GM12878 (cell line): ENCODE data around the gene DST. TPM values are rescaled to one million over a fixed set of nuclear protein-coding genes. Genes with fewer than 3 reads are reported as not detected.

ENCODE experiments used
- ATAC-seq: fragments of 200-7000 bp; cut with Tn5 transposase; 3 replicates; pipeline ENCODE4 v1.9.1; 2020; ENCODE audit warnings: mild to moderate bottlenecking, moderate library complexity
- BruUV-seq: library from RNA; stranded (reverse); fragments of 400-500 nt; replicated peaks from 2 replicates; lab custom pipeline; 2021; lab: Mats Ljungman, UMichigan
- CTCF ChIA-PET: fragments of 300-600 bp; sonication (Branson Sonifier 250); formaldehyde crosslinking; extraction: SDS; loops from one replicate; lab custom pipeline; 2021; ENCODE audit warnings: inconsistent platforms; lab: Yijun Ruan, JAX
- POLR2A ChIA-PET: fragments of 350-600 bp; formaldehyde crosslinking; extraction: SDS; loops from one replicate; lab custom pipeline; 2021; ENCODE audit warnings: inconsistent platforms; lab: Charles Lee
- RAD21 ChIA-PET: fragments of 300-600 bp; sonication (Branson Sonifier 250); formaldehyde crosslinking; loops from one replicate; lab custom pipeline; 2023; ENCODE audit warnings: antibody characterized with exemption; ENCODE audit not compliant: unreplicated experiment; lab: Charles Lee
- SMC1A ChIA-PET: fragments of 300-600 bp; sonication (Branson Sonifier 250); formaldehyde crosslinking; loops from one replicate; lab custom pipeline; 2023; ENCODE audit not compliant: unreplicated experiment, uncharacterized antibody; lab: Charles Lee
- DNase-seq: peaks from one replicate; pipeline ENCODE4 v3.0.0-alpha.2; 2011; ENCODE audit warnings: low read depth, low spot score
- FAIRE-seq: peaks from 3 replicates; lab custom pipeline; 2011; peaks lifted over from hg19 to GRCh38; lab: Jason Lieb, UNC
- H2AFZ ChIP-seq: 2 replicates; pipeline ENCODE4 v1.6.0; 2011; ENCODE audit warnings: low read depth, low read length, control low read depth; ENCODE audit not compliant: control insufficient read depth
- H3K27ac ChIP-seq: 2 replicates; pipeline ENCODE4 v1.5.1; 2011; ENCODE audit warnings: control low read depth; ENCODE audit not compliant: control insufficient read depth, insufficient read depth
- H3K27me3 ChIP-seq, 2 experiments: replicated peaks in 1 of 2; 2 replicates each; pipeline versions ENCODE4 v1.6.0 to v1.6.1; 2011; ENCODE audit warnings: low read length in 1 of 2; ENCODE audit not compliant: control insufficient read depth in 2 of 2, insufficient read depth in 2 of 2
- H3K36me3 ChIP-seq, 2 experiments: 2 replicates each; pipeline ENCODE4 v1.5.1; 2011; ENCODE audit warnings: low read length in 1 of 2; ENCODE audit not compliant: control insufficient read depth in 2 of 2, insufficient read depth in 2 of 2
- H3K4me1 ChIP-seq: 2 replicates; pipeline ENCODE4 v1.6.1; 2011; ENCODE audit warnings: mild to moderate bottlenecking, low read length, moderate library complexity, mixed read lengths; ENCODE audit not compliant: control insufficient read depth, insufficient read depth
- H3K4me2 ChIP-seq: 2 replicates; pipeline ENCODE4 v1.6.0; 2011; ENCODE audit warnings: control low read depth; ENCODE audit not compliant: control insufficient read depth, insufficient read depth
- H3K4me3 ChIP-seq: fragments of 200-600 bp; sonication (generic); 2 replicates; pipeline ENCODE4 v1.5.1; 2016
- H3K79me2 ChIP-seq: 2 replicates; pipeline ENCODE4 v1.6.0; 2011; ENCODE audit warnings: low read length; ENCODE audit not compliant: control insufficient read depth, insufficient read depth
- H3K9ac ChIP-seq: 2 replicates; pipeline ENCODE4 v1.8.0; 2011; ENCODE audit warnings: low read length, control low read depth, mixed read lengths; ENCODE audit not compliant: control insufficient read depth, insufficient read depth
- H3K9me3 ChIP-seq: replicated peaks from 3 replicates; pipeline ENCODE4 v1.5.1; 2011; ENCODE audit warnings: mild to moderate bottlenecking, low read length; ENCODE audit not compliant: control insufficient read depth, insufficient read depth
- H4K20me1 ChIP-seq: 2 replicates; pipeline ENCODE4 v1.6.0; 2011; ENCODE audit not compliant: control insufficient read depth, insufficient read depth
- BHLHE40 ChIP-seq, 2 experiments: fragments of 450-650 bp in 1 of 2; IDR thresholded peaks; 2 replicates each; pipeline ENCODE4 v1.6.1; 2011 to 2017; ENCODE audit warnings: low read depth in 2 of 2, borderline replicate concordance in 1 of 2, improper control_type of control experiment in 1 of 2, low read length in 1 of 2, mild to moderate bottlenecking in 1 of 2
- BMI1 ChIP-seq: fragments of 450-650 bp; IDR thresholded peaks from 2 replicates; pipeline ENCODE4 v1.6.1; 2016; ENCODE audit warnings: mild to moderate bottlenecking, moderate library complexity, borderline replicate concordance
- CHD1 ChIP-seq: IDR thresholded peaks from 2 replicates; pipeline ENCODE4 v1.6.1; 2012; ENCODE audit warnings: low read depth, low read length, improper control_type of control experiment
- CUX1 ChIP-seq: IDR thresholded peaks from 2 replicates; pipeline ENCODE4 v1.6.1; 2012; ENCODE audit warnings: improper control_type of control experiment, low read depth, low read length; ENCODE audit not compliant: insufficient replicate concordance
- HDAC2 ChIP-seq: fragments of 200-600 bp; sonication (generic); IDR thresholded peaks from 2 replicates; pipeline ENCODE4 v1.6.1; 2017
- IKZF2 ChIP-seq, 2 experiments: fragments of 450-650 bp; IDR thresholded peaks; 2 replicates each; pipeline ENCODE4 v1.6.1; 2017; ENCODE audit warnings: mild to moderate bottlenecking in 2 of 2, moderate library complexity in 2 of 2
- KLF5 ChIP-seq: fragments of 450-650 bp; IDR thresholded peaks from 2 replicates; pipeline ENCODE4 v1.6.1; 2014; ENCODE audit warnings: mild to moderate bottlenecking; ENCODE audit not compliant: partially characterized antibody
- MEF2B ChIP-seq: fragments of 450-650 bp; IDR thresholded peaks from 2 replicates; pipeline ENCODE4 v1.6.1; 2018; ENCODE audit warnings: mild to moderate bottlenecking, moderate library complexity; ENCODE audit not compliant: partially characterized antibody, poor library complexity, severe bottlenecking
- PAX5 ChIP-seq: IDR thresholded peaks from 2 replicates; pipeline ENCODE4 v1.6.1; 2011; ENCODE audit warnings: low read depth, low read length, borderline replicate concordance
- RAD51 ChIP-seq: fragments of 450-650 bp; IDR thresholded peaks from 2 replicates; pipeline ENCODE4 v1.6.1; 2016; ENCODE audit warnings: moderate library complexity, mild to moderate bottlenecking, inconsistent platforms
- SIN3A ChIP-seq: IDR thresholded peaks from 2 replicates; pipeline ENCODE4 v1.6.1; 2012; ENCODE audit warnings: low read depth, low read length, improper control_type of control experiment
- SRF ChIP-seq, 2 experiments: IDR thresholded peaks; 2 replicates each; pipeline ENCODE4 v1.6.1; 2011; ENCODE audit warnings: low read depth in 2 of 2, low read length in 2 of 2, mild to moderate bottlenecking in 1 of 2, moderate library complexity in 1 of 2
- TAF1 ChIP-seq: IDR thresholded peaks from 2 replicates; pipeline ENCODE4 v1.6.1; 2011; ENCODE audit warnings: mild to moderate bottlenecking, low read depth, low read length, borderline replicate concordance
- TCF12 ChIP-seq: IDR thresholded peaks from 2 replicates; pipeline ENCODE4 v1.6.1; 2011; ENCODE audit warnings: low read depth, mild to moderate bottlenecking, low read length
- ZBED1 ChIP-seq: IDR thresholded peaks from 2 replicates; pipeline ENCODE4 v1.6.1; 2016; ENCODE audit warnings: borderline replicate concordance
- ZNF622 ChIP-seq: fragments of 450-650 bp; IDR thresholded peaks from 2 replicates; pipeline ENCODE4 v1.6.1; 2017; ENCODE audit warnings: mild to moderate bottlenecking, inconsistent platforms
- in situ Hi-C: fragments of 300-500 bp; cut with MboI; formaldehyde crosslinking; loops from 9 replicates; pipeline ENCODE4 v1.14.3; 2018; ENCODE audit warnings: mixed read lengths
- intact Hi-C: fragments of 100-400 bp; cut with micrococcal nuclease; formaldehyde crosslinking; loops from one replicate; pipeline ENCODE4 v1.14.2; 2022; ENCODE audit not compliant: unreplicated experiment
- polyA plus RNA-seq, 11 experiments: library from polyadenylated mRNA; depleted of rRNA in 4 of 11; unstranded in 6 of 11; stranded (reverse) in 5 of 11; fragments of >200 nt; fragmentation: Nextera tagmentation in 4 of 11; fragmentation: Illumina TruSeq in 1 of 11; extraction: Ambion mirVana in 4 of 11; extraction: Trizol in 1 of 11; gene quantifications; 1 replicate in 1 of 11; 2 replicates in 10 of 11; pipeline versions ENCODE4 v1.2.1 to v1.2.3, GENCODE V29; 2011 to 2016; ENCODE audit warnings: inconsistent platforms in 2 of 11, missing spikeins in 2 of 11, low read depth in 1 of 11
- total RNA-seq, 4 experiments: library from RNA; depleted of rRNA in 3 of 4; stranded (reverse); fragments of >200 nt in 3 of 4; fragmentation: Illumina TruSeq in 1 of 4; extraction: Trizol in 1 of 4; gene quantifications; 2 replicates each; pipeline versions ENCODE4 v1.2.1 to v1.2.3, GENCODE V29; 2013 to 2021

The DST gene
- total and polyA plus RNA-seq, 10 of the 15 experiments (the other 5 are each of a cell fraction or from before 2014, with no cell fraction given): 32.1 to 156 (median 75.0) TPM

- no peak for TF ChIP-seq ZNF622
These were observed 151.7 kb downstream of the DST start (continued) for GRCh38 chr6:56490993-56491392.

GRCh38 chr6:56489559-56489958, 153.1 kb downstream of the DST start:
- RAD21 ChIA-PET: interaction anchor here (1.4 kb wide), 1 partner anchor 11 kb away, joined by 3 read pairs; no protein-coding TSS in a partner anchor
- TF ChIP-seq TAF1 (no peak), SIN3A (no peak), BMI1 (no peak), BHLHE40 (IDR thresholded peaks at IDR 0.05; ENCODE audit: borderline replicate concordance in 1 of 2, low read depth in 2 of 2, low read length in 1 of 2) (no peak), SRF (IDR thresholded peaks at IDR 0.05; ENCODE audit: low read depth in 2 of 2, low read length in 2 of 2) (no peak), CHD1 (no peak), RAD51 (no peak), HDAC2 (no peak), CUX1 (no peak), TCF12 (no peak), KLF5 (no peak), PAX5 (no peak), IKZF2 (IDR thresholded peaks at IDR 0.05) (no peak), ZBED1 (no peak), MEF2B (no peak)
- TF ChIP-seq, all 136 proteins: peak for 0
- no TSS peak for BruUV-seq
- no peak for ATAC-seq
- Histone ChIP-seq H3K27ac (no peak overlapping the region), H3K4me3 (no peak overlapping the region), H3K4me2 (no peak overlapping the region), H3K4me1 (no peaks in the 10 kb centered on the region), H3K9ac (no peak overlapping the region), H3K36me3 (peaks cover 6 to 35% of the 10 kb centered on the region in 2 experiments), H3K27me3 (no peaks in the 10 kb centered on the region), H4K20me1 (no peaks in the 10 kb centered on the region), H3K79me2 (no peaks in the 10 kb centered on the region), H3K9me3 (no peaks in the 10 kb centered on the region), H2AFZ (no peak overlapping the region)
- POLR2A ChIA-PET: no interaction called here
- intact Hi-C loops (no loop called here), in situ Hi-C loops (no loop called here)
- CTCF ChIA-PET: interaction anchor here (0.9 to 2.2 kb wide), 4 partner anchors 59 to 362 kb away, joined by 3 to 5 read pairs (median 4); no protein-coding TSS in a partner anchor
- no peak for FAIRE-seq
- SMC1A ChIA-PET: interaction anchor here (0.7 to 1.8 kb wide), 6 partner anchors 16 to 781 kb away, joined by 3 to 4 read pairs (median 3); no protein-coding TSS in a partner anchor
- no peak for DNase-seq
